ENCODE data around the gene PRKN. TPM values are rescaled to one million over a fixed set of nuclear protein-coding genes. Genes with fewer than 3 reads are reported as not detected.

The PRKN gene
- total and polyA plus RNA-seq, 8 donors = 0.82 to 7.2 (median 2.9) TPM

- no peak overlapping the region for H3K4me3 ChIP-seq
- intact Hi-C loops (cut with DNase I) = no loop called here
- H3K36me3 ChIP-seq = no peaks in the 10 kb centered on the region
- no peaks in the 10 kb centered on the region for H3K4me1 ChIP-seq
- whole genome bisulfite sequencing, 2 donors = 69% methylated on average over 4 of the region's 4 CpGs
- no peaks in the 10 kb centered on the region for H3K9me3 ChIP-seq
- no peak overlapping the region for H3K27ac ChIP-seq
- TF ChIP-seq, protein P1, sequence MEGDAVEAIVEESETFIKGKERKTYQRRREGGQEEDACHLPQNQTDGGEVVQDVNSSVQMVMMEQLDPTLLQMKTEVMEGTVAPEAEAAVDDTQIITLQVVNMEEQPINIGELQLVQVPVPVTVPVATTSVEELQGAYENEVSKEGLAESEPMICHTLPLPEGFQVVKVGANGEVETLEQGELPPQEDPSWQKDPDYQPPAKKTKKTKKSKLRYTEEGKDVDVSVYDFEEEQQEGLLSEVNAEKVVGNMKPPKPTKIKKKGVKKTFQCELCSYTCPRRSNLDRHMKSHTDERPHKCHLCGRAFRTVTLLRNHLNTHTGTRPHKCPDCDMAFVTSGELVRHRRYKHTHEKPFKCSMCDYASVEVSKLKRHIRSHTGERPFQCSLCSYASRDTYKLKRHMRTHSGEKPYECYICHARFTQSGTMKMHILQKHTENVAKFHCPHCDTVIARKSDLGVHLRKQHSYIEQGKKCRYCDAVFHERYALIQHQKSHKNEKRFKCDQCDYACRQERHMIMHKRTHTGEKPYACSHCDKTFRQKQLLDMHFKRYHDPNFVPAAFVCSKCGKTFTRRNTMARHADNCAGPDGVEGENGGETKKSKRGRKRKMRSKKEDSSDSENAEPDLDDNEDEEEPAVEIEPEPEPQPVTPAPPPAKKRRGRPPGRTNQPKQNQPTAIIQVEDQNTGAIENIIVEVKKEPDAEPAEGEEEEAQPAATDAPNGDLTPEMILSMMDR (IDR thresholded peaks at IDR 0.05) = no peak
- no peak for DNase-seq
- no peaks in the 10 kb centered on the region for H3K27me3 ChIP-seq
- FAIRE-seq = no peak
- no peak for ATAC-seq
Observed at GRCh38 chr6:162078667-162079066, 648.9 kb downstream of the PRKN start.

DNA sequence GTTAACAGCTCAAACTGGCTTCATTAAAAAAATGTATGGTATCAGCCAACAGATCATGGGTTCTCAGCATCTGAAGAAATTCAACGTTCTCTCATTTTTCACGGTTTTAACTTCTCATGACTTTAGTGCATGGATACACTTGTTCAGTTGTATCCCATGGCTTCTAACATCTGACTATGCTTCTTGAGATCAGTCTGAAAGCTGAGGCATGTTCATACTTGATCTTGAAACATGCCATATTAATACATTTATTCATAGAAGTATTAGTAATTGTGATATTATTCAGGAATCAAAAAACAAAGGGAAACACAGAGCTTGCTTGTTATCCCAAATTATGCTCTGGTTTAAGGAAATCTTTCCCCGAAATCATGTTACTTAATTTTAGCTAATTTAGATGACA lies 649.4 kb downstream of the PRKN start:
- intact Hi-C loops (cut with DNase I) = no loop called here
- Histone ChIP-seq H3K4me3 (no peak overlapping the region), H3K27me3 (no peaks in the 10 kb centered on the region), H3K9me3 (no peaks in the 10 kb centered on the region), H3K27ac (no peak overlapping the region), H3K36me3 (no peaks in the 10 kb centered on the region), H3K4me1 (no peaks in the 10 kb centered on the region)
- no peak for DNase-seq
- FAIRE-seq = no peak
- WGBS, 2 donors = 61 to 63% methylated on average over 3 of the region's 3 CpGs
- TF ChIP-seq, protein P1 (IDR thresholded peaks at IDR 0.05) = no peak
- no peak for ATAC-seq

DNA sequence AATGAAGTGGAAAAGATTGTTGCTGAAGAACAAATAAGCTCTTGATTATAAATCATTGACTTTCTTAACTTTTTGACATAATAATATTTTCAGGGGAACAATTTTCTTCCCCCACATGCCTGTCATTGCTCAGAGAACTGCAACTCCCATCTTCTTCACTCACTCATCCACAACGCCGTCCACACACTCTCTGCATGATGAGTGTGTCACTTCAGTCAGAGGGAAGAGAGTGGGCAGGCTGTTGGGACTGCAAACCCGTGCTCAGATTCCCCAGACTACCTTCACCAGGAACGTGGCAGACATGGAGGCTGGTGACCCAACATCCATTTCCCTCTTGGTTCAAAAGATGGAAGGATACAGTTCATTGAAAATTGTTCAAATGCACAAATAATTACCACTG lies 650.8 kb downstream of the PRKN start:
- TF ChIP-seq, protein P1 (IDR thresholded peaks at IDR 0.05) = no peak
- WGBS, 2 donors = 78 to 82% methylated on average over 4 of the region's 4 CpGs
- intact Hi-C loops (cut with DNase I) = no loop called here
- Histone ChIP-seq H3K9me3 (no peaks in the 10 kb centered on the region), H3K36me3 (no peaks in the 10 kb centered on the region), H3K27me3 (no peaks in the 10 kb centered on the region), H3K4me1 (no peaks in the 10 kb centered on the region), H3K27ac (no peak overlapping the region), H3K4me3 (no peak overlapping the region)
- no peak for ATAC-seq
- no peak for FAIRE-seq
- no peak for DNase-seq

- Histone ChIP-seq H3K4me1 (no peaks in the 10 kb centered on the region), H3K27ac (no peak overlapping the region), H3K36me3 (no peaks in the 10 kb centered on the region), H3K9me3 (no peaks in the 10 kb centered on the region), H3K4me3 (no peak overlapping the region), H3K27me3 (no peaks in the 10 kb centered on the region)
- WGBS, 2 donors = 91% methylated on average over 10 of the region's 10 CpGs
- DNase-seq (no peak), FAIRE-seq (no peak), ATAC-seq (no peak)
- intact Hi-C loops (cut with DNase I) = no loop called here
- TF ChIP-seq, protein P1 (IDR thresholded peaks at IDR 0.05) = no peak
Observed at GRCh38 chr6:162074641-162075275, 652.8 kb downstream of the PRKN start.

DNA sequence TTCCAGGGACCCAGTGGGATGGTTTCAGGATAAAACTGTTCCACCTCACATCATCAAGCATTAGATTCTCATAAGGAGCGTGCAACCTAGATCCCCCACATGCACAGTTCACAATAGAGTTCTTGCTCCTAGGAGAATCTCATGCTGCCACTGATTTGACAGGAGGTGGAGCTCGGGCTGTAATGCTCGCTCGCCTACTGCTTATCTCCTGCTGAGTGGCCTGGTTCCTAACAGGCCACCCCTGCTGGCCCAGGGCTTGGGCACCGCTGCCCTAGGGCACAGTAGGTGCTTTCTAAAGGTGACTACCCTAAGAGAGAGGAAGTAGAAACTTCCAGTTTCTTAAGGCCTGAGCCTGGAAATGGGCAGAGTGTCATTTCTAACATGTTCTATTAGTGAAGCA lies 656.9 kb downstream of the PRKN start:
- no peak overlapping the region for H3K4me3 ChIP-seq
- ATAC-seq (no peak), DNase-seq (no peak), FAIRE-seq (no peak)
- no peaks in the 10 kb centered on the region for H3K9me3 ChIP-seq
- no peaks in the 10 kb centered on the region for H3K36me3 ChIP-seq
- H3K27ac ChIP-seq = no peak overlapping the region
- TF ChIP-seq, protein P1 (IDR thresholded peaks at IDR 0.05) = no peak
- intact Hi-C loops (cut with DNase I) = no loop called here
- no peaks in the 10 kb centered on the region for H3K27me3 ChIP-seq
- no peaks in the 10 kb centered on the region for H3K4me1 ChIP-seq
- WGBS, 2 donors = 93 to 97% methylated on average over 5 of the region's 5 CpGs

Measured in pancreas (tissue), 10 donors.